ENCODE data around the gene ALG11.

The ALG11 gene, protein sequence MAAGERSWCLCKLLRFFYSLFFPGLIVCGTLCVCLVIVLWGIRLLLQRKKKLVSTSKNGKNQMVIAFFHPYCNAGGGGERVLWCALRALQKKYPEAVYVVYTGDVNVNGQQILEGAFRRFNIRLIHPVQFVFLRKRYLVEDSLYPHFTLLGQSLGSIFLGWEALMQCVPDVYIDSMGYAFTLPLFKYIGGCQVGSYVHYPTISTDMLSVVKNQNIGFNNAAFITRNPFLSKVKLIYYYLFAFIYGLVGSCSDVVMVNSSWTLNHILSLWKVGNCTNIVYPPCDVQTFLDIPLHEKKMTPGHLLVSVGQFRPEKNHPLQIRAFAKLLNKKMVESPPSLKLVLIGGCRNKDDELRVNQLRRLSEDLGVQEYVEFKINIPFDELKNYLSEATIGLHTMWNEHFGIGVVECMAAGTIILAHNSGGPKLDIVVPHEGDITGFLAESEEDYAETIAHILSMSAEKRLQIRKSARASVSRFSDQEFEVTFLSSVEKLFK

DNA sequence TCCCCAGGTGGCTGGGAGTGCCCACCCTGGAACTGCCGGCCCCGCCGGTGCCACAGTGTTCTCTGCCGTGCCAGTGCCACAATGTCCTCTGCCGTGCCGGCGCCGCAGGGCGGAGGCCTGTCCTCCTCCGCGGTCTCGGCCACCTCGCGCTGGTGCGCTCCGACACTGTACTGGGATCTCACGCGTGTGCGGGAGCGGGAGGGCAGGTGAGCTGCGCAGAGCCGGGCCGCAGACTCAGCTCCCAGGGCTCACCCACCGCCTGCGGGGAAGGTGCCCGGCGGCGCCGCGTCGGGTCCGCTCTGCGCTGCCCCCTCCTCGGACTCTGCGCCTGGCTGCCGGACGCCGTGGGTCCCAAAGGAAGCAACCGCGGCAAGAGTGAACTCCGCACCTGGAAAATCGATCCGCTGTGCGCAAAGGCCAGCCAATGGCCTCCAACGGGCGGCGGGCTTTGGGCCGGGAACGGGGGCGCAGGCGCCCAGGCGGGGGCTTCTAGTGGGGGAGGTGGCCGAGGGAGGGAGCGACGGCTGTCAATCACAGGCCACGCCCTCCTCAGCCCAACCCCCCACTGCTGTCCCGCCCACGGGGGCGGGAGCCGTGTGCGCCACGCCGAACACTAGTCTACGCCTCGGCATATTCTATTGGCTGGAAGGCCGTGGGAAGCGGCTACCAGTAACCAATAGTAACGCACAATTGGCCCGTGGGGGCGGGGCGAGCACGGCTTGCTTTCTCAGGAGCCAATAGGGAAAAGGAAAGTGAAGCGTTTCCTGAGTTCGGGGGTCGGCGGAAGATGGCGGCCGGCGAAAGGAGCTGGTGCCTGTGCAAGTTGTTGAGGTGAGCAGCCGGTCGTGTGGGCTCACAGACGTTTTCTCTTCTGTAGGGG lies at the start of gene ALG11:
ALG11 (plus strand) TSS at position 767 of the 880 bp plus-strand sequence; CDS start at position 788, 21 bp downstream.
- H3K4me3 ChIP-seq (ENCODE audit: low read depth, low read length), result peak within 1 kb of the TSS; percentile 69
- in situ Hi-C loops (cut with HindIII; ENCODE audit: low sequenced_read_pairs), result no loop called here
- TF ChIP-seq, protein P1, sequence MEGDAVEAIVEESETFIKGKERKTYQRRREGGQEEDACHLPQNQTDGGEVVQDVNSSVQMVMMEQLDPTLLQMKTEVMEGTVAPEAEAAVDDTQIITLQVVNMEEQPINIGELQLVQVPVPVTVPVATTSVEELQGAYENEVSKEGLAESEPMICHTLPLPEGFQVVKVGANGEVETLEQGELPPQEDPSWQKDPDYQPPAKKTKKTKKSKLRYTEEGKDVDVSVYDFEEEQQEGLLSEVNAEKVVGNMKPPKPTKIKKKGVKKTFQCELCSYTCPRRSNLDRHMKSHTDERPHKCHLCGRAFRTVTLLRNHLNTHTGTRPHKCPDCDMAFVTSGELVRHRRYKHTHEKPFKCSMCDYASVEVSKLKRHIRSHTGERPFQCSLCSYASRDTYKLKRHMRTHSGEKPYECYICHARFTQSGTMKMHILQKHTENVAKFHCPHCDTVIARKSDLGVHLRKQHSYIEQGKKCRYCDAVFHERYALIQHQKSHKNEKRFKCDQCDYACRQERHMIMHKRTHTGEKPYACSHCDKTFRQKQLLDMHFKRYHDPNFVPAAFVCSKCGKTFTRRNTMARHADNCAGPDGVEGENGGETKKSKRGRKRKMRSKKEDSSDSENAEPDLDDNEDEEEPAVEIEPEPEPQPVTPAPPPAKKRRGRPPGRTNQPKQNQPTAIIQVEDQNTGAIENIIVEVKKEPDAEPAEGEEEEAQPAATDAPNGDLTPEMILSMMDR (IDR thresholded peaks at IDR 0.05; ENCODE audit: low read depth, low read length, missing control alignments), result no peak
- DNase-seq (ENCODE audit: low read depth), result peak; percentile 97

DNA sequence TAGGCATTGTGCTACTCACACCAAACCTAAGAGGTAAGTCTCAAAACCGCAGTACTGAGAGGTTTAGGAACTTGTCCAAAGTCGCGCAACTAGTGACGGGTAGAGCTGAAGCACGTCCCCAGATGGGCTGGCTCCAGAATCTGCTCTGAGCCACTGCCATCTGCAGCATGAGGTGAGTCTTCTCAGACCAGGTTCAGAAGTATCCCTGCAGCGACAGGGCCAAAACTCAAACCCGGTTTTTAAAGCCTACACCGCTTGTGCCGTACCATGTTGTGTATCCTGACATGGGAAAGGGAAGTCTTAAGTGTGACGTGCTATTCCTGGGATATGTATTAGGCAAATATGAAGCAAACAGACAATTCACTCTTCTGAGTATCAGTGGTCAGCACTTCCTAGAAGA lies 46.0 kb upstream of the ALG11 start:
- DNase-seq (ENCODE audit: low read depth), result no peak
- in situ Hi-C loops (cut with HindIII; ENCODE audit: low sequenced_read_pairs), result no loop called here
- no peak overlapping the region for H3K4me3 ChIP-seq (ENCODE audit: low read depth, low read length)
- TF ChIP-seq, protein P1 (IDR thresholded peaks at IDR 0.05; ENCODE audit: low read depth, low read length, missing control alignments), result no peak

DNA sequence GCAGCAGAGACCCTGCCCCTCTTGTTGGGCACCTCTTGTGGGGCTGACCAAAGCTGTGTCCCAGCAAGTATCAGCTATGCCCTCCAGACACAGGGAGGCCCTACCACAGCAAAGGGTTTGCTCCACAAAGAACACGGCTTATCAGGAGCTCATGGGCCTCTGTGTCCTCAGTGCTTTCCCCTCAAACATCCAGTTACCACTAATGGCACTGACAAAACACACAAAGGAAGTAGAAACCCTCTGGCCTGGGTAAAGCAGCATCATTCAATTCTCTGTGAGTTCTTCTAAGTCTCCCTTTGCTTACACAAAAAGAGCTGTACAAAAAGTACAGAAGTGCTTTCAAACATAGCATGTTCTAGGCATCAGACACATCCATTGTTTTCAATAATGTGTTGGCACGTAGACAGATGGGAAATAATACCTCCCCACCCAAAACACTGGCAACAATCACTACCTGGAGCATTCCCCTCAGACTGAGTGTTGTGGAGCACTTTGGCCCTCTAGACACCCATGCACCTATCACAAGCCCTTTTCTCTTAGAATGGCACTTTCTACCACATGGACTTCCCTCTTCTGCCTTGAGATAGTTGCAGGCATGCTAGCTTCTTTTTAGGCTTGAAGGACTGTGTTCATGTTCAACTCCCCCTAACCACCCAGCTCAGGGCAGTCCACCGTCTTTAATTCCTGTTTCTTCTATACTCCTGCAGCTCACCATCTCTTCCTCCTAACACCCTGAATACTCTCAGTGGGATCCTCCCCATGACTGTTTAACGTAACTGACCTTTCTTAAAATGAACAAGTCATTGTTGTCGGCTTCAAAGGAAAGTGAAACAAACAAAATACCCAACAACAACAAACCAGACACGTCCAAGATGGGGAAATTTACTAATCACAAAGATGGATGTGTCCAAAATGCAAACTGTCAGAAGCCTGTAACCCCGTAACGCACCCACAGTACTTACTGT lies 44.4 kb upstream of the ALG11 start:
- DNase-seq (ENCODE audit: low read depth), result no peak
- in situ Hi-C loops (cut with HindIII; ENCODE audit: low sequenced_read_pairs), result no loop called here
- TF ChIP-seq, protein P1 (IDR thresholded peaks at IDR 0.05; ENCODE audit: low read depth, low read length, missing control alignments), result no peak
- H3K4me3 ChIP-seq (ENCODE audit: low read depth, low read length), result no peak overlapping the region

DNA sequence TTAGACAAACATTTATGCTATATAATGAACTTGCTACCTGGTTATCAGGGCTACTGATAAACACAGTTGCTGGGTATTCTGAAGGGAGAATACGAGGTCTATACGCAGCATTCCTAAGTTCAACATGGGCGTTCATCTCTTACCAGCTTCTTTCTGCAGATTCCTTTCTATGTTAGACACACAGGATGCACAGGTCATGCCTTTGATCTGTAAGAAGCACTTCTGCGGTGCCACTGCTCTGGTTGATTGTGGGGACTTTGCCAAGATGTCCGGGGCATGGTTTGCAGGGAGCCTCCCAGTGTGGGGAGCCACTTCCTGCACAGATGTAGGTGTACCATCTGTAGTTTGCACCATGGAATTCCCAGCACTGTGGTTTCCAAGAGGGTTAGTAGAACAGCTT lies 41.8 kb upstream of the ALG11 start:
- in situ Hi-C loops (cut with HindIII; ENCODE audit: low sequenced_read_pairs), result no loop called here
- H3K4me3 ChIP-seq (ENCODE audit: low read depth, low read length), result no peak overlapping the region
- DNase-seq (ENCODE audit: low read depth), result no peak
- TF ChIP-seq, protein P1 (IDR thresholded peaks at IDR 0.05; ENCODE audit: low read depth, low read length, missing control alignments), result no peak

DNA sequence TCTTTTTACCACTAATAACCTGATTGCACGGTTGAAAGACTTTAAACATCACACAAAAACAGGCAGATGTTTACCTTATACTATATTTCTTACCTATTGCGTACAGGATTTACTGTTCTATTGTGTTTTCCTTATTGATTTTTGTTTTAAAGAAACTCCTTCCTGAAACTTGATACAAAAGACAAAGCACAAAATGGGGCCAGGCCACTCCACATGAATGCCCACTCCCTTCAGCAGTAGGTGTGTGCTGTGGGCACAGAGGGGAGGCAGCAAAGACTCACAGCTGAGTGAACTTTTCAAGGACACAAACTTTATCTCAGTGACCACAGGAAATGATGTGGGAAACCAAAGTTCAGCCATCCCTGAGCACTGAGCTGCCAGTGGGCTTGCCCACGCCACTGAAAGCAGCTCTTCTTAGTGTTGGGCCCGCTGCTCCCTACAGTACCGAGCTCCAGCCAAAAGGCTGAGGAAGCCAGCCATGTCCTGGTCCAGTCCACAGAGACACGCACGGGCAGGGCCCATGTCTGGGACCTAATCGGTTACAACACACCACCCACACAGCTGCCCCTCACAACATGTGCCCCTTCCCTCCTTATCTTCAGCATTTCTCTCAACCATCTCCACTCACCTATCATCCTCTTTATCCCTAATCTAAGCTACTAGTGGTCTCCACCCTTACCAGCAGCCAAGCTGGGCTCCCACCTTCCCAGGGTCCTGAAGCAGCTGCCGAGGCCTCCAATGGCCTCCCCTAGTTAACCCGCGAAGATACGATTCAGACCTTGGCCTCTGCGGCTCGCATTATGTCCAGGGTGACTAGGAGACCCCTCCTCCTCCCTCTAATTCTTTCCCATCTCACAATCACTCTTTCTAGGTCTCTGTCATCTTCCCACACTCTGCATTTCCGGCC lies 40.4 kb upstream of the ALG11 start:
- H3K4me3 ChIP-seq (ENCODE audit: low read depth, low read length), result no peak overlapping the region
- in situ Hi-C loops (cut with HindIII; ENCODE audit: low sequenced_read_pairs), result no loop called here
- TF ChIP-seq, protein P1 (IDR thresholded peaks at IDR 0.05; ENCODE audit: low read depth, low read length, missing control alignments), result no peak
- DNase-seq (ENCODE audit: low read depth), result no peak
